Cardiac ventricle fibroblast (primary cell): Measurements from ENCODE around the gene KIF14. TPM values are rescaled to one million over a fixed set of nuclear protein-coding genes. Genes with fewer than 3 reads are reported as not detected.

Experiments
- total RNA-seq: library from RNA; depleted of rRNA; stranded (reverse); fragments of >200 nt; gene quantifications from 2 replicates; pipeline ENCODE4 v1.2.3, GENCODE V29; 2015

KIF14 gene, protein sequence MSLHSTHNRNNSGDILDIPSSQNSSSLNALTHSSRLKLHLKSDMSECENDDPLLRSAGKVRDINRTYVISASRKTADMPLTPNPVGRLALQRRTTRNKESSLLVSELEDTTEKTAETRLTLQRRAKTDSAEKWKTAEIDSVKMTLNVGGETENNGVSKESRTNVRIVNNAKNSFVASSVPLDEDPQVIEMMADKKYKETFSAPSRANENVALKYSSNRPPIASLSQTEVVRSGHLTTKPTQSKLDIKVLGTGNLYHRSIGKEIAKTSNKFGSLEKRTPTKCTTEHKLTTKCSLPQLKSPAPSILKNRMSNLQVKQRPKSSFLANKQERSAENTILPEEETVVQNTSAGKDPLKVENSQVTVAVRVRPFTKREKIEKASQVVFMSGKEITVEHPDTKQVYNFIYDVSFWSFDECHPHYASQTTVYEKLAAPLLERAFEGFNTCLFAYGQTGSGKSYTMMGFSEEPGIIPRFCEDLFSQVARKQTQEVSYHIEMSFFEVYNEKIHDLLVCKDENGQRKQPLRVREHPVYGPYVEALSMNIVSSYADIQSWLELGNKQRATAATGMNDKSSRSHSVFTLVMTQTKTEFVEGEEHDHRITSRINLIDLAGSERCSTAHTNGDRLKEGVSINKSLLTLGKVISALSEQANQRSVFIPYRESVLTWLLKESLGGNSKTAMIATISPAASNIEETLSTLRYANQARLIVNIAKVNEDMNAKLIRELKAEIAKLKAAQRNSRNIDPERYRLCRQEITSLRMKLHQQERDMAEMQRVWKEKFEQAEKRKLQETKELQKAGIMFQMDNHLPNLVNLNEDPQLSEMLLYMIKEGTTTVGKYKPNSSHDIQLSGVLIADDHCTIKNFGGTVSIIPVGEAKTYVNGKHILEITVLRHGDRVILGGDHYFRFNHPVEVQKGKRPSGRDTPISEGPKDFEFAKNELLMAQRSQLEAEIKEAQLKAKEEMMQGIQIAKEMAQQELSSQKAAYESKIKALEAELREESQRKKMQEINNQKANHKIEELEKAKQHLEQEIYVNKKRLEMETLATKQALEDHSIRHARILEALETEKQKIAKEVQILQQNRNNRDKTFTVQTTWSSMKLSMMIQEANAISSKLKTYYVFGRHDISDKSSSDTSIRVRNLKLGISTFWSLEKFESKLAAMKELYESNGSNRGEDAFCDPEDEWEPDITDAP (N-terminal part only)
- 0.44 and 1.3 TPM in 2 replicates for total RNA-seq

DNA sequence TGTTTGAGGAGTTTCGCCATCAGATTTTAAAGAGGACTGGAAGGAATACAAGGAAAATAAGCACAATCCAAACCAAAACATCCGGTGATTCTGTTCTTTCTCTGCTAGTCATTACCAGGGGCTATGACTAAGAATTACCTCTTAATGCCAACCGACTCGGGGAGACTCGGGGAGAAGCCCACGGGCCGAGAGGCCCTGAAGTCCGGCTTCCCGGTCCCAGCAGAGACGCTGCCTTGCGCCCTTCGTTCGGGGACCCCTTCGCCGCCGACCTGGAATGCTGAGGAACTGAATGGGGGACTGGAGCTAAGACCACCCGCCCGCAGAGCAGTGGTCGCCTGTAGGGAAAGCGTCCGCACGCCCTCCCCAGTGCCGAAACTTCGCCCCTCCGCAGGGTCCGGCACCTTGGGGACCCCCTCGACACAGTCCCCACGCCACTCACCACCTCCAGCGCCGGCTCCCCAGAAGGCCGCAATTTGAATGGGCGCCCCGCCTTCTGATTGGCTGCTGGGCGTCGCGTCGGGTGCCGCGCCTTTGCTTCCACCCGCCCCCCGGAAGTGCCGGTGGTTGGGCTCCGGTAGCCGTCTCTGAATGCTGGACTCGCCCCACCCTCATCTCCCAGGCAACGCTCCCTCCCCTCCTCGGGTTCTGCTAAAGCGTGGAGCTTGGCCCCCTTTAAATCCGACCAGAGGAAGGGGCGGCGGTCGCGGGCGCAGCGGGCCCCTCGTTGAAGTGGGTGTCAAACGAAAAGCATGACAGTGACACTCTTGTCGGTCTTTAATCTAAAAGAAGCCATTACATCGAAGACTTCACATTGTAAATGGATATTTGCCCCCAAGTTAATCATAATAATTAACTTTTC, at the start of gene KIF14:
TSS of gene KIF14 (minus strand) at position 479 of the 859 bp plus-strand sequence. CDS start 2,028 bp downstream, outside the sequence.

GRCh38 chr1:200669314-200670241, 49.0 kb upstream of the KIF14 start, which contains the start of gene DDX59:
Gene DDX59, minus strand, starts transcription at chr1:200669907. Its CDS starts 3,167 bp downstream, at chr1:200666740.

Other genes starting within 250 kb of the KIF14 start
- gene ZNF281, start 210.7 kb downstream of the KIF14 start, total RNA-seq = 8.0 and 8.7 TPM in 2 replicates
- 14.2 and 15.4 TPM in 2 replicates for gene DDX59, start 49.2 kb upstream of the KIF14 start, total RNA-seq
- gene CAMSAP2, start 118.1 kb upstream of the KIF14 start, total RNA-seq = 21.0 and 21.3 TPM in 2 replicates